Left hindlimb (tissue), 1 donor: ENCODE measurements around the gene CHN1.

Experiments used
- DNase-seq: peaks from one replicate; pipeline ENCODE4 v3.0.0-alpha.2; 2018

The CHN1 gene

GRCh38 chr2:174781298-174781697, 223.9 kb downstream of the CHN1 start:
- no peak for DNase-seq

- DNase-seq, result no peak
These were observed 224.3 kb downstream of the CHN1 start for GRCh38 chr2:174780856-174781255.

- DNase-seq, result no peak
These were observed 224.9 kb downstream of the CHN1 start for GRCh38 chr2:174780191-174780840.

GRCh38 chr2:174779361-174779928, 225.7 kb downstream of the CHN1 start:
- no peak for DNase-seq

GRCh38 chr2:174778085-174778981, 226.8 kb downstream of the CHN1 start:
- peak; percentile 88 for DNase-seq

GRCh38 chr2:174777347-174778084, 227.7 kb downstream of the CHN1 start:
- DNase-seq, result no peak

- no peak for DNase-seq
These were observed 228.5 kb downstream of the CHN1 start for GRCh38 chr2:174776675-174777074.

- no peak for DNase-seq
These were observed 229.0 kb downstream of the CHN1 start for GRCh38 chr2:174776223-174776622.

GRCh38 chr2:174775571-174775980, 229.6 kb downstream of the CHN1 start:
- no peak for DNase-seq

GRCh38 chr2:174774886-174775285, 230.3 kb downstream of the CHN1 start:
- no peak for DNase-seq

GRCh38 chr2:174773215-174773614, 232.0 kb downstream of the CHN1 start:
- DNase-seq, result no peak

- DNase-seq, result no peak
These were observed 232.7 kb downstream of the CHN1 start for GRCh38 chr2:174772472-174772801.

- peak; percentile 82 for DNase-seq
These were observed 233.3 kb downstream of the CHN1 start for GRCh38 chr2:174771631-174772471.

GRCh38 chr2:174771136-174771535, 234.0 kb downstream of the CHN1 start:
- no peak for DNase-seq

- no peak for DNase-seq
These were observed 236.6 kb downstream of the CHN1 start for GRCh38 chr2:174768557-174768956.

GRCh38 chr2:174766271-174766670, 238.9 kb downstream of the CHN1 start:
- no peak for DNase-seq

- DNase-seq, result no peak
These were observed 239.6 kb downstream of the CHN1 start for GRCh38 chr2:174765576-174765975.

- DNase-seq, result peak; percentile 67
These were observed 240.6 kb downstream of the CHN1 start, which contains the start of gene CHRNA1 for GRCh38 chr2:174764280-174765255. Gene CHRNA1 (minus strand): TSS chr2:174764472. CDS start chr2:174764394, 78 bp downstream.

- DNase-seq, result no peak
These were observed 241.4 kb downstream of the CHN1 start for GRCh38 chr2:174763780-174764179.

- no peak for DNase-seq
These were observed 242.7 kb downstream of the CHN1 start for GRCh38 chr2:174762464-174762863.

- DNase-seq, result no peak
These were observed 243.3 kb downstream of the CHN1 start for GRCh38 chr2:174761837-174762236.
